DMS153 treated with DMSO at 0.1 percent for 48 hours (cell line): ENCODE measurements around the gene ITCH.
"Not testable (repeated sequence)": the region's sequence is repeated elsewhere in the genome, so short reads cannot be mapped to it uniquely, and the experiment has no call there.

Source experiments
- DNase-seq: peaks from one replicate; lab custom pipeline; 2025; ENCODE audit not compliant: unreplicated experiment; lab: John Stamatoyannopoulos, UW

The ITCH gene

DNA sequence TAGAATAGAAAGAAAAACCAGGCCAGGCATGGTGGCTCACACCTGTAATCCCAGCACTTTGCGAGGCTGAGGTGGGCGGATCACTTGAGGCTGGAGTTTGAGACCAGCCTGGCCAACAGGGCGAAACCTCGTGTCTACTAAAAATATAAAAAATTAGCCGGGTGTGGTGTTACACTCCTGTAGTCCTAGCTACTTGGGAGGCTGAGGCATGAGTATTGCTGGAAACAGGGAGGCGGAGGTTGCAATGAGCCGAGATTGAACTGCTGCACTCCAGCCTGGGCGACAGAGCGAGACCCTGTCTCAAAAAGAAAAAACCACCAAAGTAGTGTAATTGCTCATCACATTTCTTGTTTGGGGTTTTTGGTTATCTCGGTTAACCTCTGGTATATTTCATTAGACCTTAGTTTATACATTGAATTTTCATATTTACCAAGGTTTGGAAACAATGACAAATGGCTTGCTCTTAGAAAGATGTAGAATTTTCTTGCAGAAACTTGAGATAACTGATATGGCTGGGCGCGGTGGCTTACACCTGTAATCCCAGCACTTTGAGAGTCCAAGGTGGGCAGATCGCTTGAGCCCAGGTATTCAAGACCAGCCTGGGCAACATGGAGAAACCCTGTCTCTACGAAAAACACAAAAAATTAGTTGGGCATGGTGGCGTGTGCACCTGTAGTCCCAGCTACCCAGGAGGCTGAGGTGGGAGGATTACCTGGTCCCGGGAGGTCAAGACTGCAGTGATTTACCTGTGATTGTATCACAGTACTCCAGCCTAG, 14.2 kb downstream of the ITCH start:
- DNase-seq: no peak

DNA sequence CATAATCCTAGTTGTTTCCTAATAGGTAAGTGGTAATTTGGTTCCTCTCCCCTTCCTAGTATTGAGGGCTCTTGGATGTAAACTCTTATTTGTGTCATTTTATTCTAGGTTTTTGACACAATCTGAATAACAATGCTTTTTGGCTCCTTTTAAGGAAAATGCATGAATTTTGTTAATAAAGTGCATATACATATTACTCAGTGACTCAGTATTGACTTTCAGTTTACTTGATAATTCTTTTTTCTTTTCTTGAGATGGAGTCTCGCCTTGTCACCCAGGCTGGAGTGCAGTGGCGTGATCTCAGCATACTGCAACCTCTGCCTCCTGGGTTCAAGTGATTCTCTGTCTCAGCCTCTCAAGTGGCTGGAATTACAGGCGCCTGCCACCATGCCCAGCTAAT, 19.1 kb downstream of the ITCH start:
- no peak for DNase-seq

DNA sequence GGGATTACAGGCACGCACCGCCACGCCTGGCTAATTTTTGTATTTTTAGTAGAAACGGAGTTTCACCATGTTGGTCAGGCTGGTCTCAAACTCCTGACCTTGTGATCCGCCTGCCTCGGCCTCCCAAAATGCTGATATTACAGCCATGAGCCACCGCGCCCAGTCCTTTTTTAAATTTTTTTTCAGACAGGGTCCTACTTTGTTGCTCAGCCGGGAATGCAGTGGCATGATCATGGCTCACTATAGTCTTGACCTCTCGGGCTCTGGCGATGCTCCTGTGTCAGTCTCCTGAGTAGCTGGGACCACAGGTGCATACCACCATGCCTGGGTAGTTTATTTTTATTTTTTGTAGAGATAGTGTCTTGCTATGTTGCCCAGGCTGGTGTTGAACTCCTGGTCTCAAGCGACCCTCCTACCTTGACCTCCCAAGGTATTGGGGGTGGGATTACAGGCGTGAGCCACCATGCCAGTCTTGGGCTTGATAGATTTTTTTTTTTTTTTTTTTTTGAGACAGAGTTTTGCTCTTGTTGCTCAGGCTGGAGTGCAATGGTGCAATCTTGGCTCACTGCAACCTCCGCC, 19.9 kb downstream of the ITCH start:
- not testable (repeated sequence) for DNase-seq

DNA sequence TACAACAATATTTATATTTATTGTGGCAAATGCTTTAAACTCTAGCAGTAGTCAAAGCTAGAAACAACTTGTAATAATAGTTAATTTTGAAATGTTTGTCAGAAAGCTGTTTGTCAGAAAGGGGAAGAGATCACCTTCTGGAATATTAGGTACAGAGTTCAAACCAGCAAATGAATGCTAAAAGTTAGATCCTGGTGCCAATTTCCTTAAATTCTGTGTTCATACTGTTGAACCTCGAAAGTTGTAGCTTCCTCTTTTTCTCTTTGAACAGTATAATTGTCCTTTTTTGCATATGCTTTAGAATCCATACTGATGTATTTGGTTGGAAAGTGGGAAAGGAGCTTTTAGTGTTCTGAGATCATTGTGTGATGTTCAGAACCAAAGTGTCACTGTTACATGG, 22.4 kb downstream of the ITCH start:
- no peak for DNase-seq

DNA sequence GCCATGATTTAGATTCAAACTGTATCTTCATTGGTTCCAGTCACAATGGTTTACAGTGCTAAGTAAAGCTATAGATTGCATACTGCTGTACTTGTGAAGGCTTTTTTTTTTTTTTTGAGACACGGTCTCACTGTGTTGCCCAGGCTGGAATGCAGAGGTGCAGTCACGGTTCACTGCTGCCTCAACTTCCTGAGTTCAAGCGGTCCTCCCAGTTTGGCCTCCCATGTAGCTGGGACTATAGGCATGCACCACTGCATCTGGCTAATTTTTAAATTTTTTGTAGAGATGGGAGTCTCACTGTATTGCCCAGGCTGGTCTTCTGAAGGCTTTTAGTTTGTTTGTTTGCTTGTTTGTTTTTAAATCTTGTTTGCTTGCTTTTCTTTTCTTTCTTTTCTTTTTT, 24.9 kb downstream of the ITCH start:
- DNase-seq: no peak

DNA sequence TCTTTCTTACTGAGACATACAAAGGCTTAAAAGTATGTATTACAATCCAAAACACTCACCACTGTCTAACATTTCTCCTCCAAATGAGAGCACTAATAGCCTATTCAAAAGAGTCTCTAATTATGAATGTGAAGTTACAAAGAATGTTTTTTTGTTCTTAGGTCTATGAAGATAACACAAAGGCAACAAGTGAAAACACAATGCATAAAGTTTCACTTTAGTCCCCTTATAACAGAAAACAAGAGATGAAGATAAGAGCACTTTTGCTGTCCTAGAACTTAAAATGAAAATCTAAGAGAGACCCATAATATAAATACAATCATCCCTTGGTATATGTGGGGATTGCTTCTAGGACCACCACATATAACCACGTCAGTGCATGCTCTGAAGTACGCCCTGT, 25.6 kb downstream of the ITCH start:
- no peak for DNase-seq

DNA sequence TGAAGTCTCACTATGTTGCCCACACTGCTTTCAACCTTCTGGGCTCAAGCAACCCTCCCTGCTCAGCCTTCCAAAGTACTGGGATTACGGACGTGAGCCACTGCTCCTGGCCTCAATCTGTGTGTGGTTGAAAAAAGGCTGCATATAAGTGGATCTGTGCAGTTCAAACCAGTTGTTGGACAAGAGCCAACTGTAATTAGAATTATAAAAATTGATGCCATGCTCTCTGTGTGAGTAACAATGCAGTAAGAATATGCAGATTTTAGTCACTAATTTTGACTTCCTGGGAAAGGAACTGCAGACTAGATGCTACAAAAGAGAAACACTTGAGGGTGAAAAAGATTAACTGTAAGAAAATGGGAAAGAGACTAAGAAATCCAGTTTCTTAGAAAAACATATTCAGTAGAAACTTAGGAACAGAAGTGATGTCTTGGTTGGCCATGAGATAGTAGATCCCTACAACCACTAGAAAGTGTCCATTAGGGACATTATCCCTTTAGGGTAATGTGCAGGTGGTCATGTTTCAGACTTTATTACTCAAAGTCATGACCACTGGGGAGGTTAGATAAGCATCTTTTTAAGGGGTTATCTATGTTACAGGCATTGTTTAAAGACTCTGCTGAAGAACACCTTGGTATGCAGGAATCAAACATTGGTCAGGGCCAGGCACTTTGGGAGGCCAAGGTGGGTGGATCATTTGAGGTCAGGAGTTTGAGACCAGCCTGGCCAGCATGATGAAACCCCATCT, 26.3 kb downstream of the ITCH start:
- DNase-seq: no peak

DNA sequence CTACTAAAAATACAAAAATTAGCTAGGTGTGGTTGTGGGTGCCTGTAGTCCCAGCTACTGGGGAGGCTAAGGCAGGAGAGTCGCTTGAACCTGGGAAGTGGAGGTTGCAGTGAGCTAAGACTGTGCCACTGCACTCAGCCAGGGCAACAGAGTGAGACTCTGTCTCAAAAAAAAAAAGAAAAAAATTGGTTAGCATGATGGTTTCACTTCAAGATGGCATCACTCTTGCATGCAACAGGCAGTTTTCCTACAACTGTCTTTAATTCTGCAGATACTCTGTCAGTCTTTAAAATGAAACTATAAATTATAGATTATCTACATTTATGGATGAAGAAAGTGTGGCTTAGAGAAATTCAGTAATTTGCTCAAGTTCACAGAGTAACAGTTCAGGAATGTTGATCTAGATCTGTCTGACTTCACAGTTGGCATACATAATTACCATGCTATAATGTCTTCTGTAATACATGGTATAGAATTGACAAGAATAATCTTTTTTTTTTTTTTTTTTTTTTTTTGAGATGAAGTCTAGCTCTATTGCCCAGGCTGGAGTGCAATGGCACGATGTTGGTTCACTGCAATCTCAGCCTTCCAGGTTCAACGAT, 27.0 kb downstream of the ITCH start:
- no peak for DNase-seq

DNA sequence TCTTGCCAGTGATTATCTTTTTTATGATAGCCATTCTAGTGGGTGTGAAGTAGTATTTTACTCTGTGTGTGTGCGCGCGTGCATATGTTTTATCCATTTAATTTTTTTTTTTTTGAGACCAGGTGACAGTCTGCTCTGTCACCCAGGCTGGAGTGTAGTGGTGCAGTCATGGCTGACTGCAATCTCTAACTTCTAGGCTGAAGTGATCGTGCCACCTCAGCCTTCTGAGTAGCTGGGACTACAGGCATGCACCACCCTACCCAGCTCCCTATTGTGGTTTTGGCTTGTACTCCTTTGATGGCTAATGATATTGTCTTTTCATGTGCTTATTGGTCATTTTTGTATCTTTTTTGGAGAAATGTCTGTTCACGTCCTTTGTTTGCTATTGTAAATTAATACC, 33.3 kb downstream of the ITCH start:
- no peak for DNase-seq

DNA sequence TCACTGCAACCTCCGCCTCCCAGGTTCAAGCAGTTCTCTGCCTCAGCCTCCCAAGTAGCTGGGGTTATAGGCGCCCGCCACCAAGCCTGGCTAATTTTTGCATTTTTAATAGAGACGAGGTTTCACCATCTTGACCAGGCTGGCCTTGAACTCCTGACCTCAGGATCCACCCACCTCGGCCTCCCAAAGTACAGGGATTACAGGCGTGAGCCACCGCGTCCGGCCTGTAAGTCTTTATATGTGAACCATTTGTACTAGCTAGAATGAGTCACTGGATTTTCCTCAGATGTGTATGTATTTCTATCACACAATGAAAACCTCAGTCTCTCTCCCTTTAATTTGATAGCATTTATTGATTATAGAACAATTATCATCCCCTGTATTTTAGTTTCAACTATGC, 34.0 kb downstream of the ITCH start:
- no peak for DNase-seq

DNA sequence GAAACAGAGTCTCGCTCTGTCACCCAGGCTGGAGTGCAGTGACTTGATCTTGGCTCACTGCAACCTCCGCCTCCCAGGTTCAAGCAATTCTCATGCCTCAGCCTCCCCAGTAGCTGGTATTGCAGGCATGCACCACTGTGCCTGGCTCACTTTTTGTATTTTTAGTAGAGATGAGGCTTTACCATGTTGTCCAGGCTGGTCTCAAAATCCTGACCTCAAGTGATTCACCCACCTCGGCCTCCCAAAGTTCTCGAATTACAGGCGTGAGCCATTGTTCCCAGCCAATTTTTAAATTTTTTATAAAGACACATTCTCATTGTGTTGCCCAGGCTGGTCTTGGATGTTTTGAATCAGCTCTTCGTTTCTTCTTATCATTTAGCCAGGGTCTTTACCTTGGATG, 37.7 kb downstream of the ITCH start:
- not testable (repeated sequence) for DNase-seq

DNA sequence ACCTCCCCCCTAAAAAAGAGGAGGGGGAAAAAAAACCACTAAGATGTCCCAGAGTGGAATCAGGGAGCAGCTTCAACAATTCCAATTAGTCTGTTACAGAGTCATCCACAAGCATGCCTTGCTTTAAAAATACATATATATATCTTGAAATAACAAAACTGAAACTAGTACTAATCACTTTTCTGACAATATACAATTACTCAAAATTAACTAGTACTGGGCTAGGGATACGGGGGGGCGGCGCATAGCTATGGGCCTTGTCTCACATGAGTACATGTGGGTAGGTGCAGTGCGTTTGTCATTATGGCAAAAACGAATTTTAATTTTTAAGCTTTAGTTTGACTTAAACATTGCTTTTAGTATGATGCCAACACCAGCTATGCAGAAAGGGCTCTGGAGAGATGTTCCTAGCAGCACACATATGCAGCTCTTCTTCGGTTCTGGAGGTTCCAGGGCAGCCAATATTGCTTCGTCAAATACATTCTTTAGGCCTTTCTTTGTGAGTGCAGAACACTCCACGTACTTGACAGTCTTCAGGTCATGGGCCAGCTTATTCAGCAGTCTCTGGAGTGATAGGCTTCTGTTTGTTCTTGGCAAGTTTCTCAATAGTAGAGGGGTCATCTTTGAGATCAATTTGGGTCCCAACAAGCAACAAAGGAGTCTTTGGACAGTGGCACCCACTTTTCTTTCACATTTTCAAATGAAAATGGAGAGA, 38.8 kb downstream of the ITCH start:
- no peak for DNase-seq

DNA sequence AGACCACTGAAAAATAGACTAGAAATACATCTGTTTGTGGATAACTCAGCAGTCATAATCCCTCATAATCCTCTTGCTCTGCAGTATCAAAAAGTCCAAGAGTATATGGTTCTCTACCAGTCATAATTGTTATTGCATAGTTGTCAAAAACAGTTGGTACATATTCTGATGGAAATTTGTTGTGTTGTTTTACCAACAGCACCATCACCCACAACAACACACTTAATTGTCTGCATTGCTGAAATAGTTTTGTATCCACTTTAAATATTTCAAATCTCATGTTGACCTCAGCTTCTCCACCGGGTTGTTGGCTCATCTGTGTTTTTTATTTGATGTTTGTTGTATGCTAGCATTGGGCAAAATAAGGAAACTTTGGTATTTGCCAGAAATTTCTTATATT, 39.4 kb downstream of the ITCH start:
- no peak for DNase-seq

DNA sequence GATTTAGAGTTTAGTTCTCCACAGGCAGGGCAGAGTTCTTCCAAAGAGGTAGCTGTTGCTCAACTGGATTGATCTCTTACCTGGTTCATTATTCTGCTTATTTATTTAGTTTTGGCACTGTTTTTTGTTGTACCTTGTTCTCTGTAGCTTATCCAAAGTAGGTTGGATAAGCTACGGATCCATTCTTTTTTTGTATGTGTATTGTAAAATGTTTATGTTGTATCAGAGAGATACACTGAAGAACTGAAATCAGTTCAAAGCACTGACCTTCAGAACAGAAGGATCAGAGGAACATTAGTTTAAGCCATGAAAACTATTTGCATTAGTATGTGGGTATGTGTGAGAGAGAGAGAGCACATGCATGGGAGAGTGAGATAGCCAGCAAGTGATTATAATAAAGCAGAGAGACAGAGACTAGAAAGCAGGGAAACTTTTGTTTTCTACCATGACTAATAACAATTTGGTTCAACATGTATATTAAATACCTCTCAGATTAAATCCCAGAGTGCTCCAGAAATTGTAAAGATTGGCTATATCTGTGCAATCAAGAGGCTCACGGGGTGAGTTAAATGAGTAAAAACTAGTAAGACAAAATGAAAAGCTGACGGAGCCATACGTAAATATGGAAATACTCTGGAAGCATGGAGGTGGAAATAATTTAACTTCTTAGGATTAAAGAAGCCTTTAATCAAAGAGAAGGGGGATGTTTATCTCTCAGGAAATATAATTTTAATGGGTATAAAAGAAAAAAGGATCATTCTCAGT, 40.2 kb downstream of the ITCH start:
- no peak for DNase-seq

DNA sequence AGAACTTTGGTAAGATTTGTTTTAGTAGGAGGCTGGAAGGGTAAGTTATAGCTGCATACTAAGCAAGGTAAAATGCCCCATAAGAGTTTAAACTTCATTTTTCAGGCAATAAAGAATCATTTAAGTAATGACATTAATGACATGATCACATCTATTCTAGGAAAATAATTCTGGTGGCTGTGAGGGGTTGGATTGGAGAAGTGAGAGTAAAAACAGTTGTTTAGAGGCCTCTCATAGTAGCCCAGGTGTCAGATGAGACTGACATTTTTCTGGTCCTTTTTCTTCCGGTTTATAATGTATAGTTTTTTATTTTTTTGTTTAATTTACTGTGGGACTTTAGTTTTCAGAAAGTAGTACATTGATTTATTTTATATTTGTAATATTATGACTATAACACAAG, 40.8 kb downstream of the ITCH start:
- DNase-seq: no peak

DNA sequence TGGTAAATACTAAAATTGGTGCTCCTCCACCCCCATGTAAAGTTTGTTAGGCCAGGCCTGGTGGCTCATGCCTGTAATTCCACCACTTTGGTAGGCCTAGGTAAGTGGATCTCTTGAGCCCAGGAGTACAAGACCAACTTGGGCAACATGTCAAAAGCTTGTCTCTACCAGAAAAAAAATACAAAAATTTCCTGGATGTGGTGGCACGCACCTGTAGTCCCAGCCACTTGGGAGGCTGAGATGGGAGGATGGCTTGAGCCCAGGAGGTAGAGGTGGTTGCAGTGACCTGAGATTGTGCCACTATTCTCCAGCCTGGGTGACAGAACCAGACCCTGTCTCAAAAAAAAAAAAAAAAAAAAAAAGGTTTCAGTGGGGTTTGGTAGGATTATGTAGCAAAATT, 41.7 kb downstream of the ITCH start:
- DNase-seq: no peak

DNA sequence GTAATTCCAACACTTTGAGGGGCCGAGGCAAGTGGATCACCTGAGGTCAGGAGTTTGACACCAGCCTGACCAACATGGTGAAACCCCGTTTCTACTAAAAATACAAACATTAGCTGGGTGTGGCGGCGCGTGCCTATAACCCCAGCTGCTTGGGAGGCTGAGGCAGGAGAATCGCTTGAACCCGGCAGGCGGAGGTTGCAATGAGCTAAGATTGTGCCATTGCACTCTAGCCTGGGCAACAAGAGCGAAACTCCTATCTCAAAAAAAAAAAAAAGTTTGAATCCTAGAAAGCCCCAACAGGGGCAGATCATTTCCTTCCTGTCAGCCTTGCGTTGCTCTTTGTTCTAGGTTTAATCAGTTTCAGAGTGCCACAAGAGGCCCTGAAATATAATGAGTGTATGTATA, 42.2 kb downstream of the ITCH start:
- not testable (repeated sequence) for DNase-seq

DNA sequence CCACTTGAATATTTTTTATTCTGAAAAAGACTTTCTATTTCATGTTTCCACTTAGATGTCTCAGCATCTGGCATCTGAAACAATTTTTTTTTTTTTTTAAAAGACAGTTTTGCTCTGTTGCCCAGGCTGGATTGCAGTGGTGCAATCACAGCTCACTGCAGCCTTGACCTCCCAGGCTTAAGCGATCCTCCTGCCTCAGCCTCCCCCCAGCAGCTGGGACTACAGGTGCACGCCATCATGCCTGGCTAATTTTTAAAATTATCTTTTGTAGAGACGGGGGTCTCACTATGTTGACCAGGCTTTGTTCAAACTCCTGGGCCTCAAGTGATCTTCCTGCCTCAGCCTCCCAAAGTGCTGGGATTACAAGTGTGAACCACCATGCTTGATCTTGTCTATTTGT, 42.9 kb downstream of the ITCH start:
- not testable (repeated sequence) for DNase-seq

DNA sequence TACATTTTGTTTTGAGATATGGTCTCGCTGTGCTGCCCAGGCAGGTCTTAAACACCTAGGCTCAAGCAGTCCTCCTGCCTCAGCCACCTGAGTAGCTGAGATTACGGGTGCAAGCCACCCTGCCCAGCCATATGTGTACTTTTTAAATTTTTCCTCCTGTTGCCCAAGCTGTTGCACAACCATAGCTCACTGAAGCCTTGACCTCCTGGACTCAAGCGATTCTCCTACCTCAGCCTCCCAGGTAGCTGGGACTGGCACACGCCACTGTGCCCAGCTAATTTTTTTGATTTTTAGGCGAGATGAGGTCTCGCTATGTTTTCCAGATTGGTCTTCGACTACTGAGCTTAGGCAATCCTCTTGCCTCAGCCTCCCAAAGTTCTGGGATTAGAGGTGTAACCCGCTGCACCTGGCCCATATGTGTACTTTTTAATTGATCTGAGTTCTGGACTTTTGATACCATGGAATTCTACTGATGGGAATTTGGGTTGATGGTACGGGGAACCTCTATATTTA, 44.9 kb downstream of the ITCH start:
- DNase-seq: no peak

DNA sequence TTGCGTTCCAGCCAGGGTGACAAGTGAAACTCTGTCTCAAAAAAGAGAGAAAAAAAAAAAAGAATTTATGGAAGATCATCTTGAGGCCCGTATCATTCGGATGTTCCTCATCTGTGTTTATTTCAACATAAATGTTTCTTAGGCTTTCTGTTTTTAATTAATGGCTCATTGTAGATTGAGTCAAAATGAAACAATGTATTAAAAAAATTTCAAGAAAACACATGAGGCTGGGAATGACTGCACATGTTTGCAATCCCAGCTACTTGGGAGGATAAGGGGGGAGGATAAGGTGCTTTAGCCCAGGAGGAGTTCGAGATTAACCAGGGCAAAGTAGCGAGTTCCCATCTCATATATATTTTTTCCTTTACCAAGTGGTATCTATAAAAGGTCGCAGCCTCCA, 47.3 kb downstream of the ITCH start:
- DNase-seq: no peak
